HG03159 (cell line): ENCODE results near the gene LEAP2.

Experiments
- ATAC-seq: cut with Tn5 transposase; IDR thresholded peaks from one replicate; pipeline ENCODE4 v1.9.1; 2021; ENCODE audit warnings: mild to moderate bottlenecking, moderate library complexity; ENCODE audit not compliant: unreplicated experiment

LEAP2 gene, protein sequence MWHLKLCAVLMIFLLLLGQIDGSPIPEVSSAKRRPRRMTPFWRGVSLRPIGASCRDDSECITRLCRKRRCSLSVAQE

DNA sequence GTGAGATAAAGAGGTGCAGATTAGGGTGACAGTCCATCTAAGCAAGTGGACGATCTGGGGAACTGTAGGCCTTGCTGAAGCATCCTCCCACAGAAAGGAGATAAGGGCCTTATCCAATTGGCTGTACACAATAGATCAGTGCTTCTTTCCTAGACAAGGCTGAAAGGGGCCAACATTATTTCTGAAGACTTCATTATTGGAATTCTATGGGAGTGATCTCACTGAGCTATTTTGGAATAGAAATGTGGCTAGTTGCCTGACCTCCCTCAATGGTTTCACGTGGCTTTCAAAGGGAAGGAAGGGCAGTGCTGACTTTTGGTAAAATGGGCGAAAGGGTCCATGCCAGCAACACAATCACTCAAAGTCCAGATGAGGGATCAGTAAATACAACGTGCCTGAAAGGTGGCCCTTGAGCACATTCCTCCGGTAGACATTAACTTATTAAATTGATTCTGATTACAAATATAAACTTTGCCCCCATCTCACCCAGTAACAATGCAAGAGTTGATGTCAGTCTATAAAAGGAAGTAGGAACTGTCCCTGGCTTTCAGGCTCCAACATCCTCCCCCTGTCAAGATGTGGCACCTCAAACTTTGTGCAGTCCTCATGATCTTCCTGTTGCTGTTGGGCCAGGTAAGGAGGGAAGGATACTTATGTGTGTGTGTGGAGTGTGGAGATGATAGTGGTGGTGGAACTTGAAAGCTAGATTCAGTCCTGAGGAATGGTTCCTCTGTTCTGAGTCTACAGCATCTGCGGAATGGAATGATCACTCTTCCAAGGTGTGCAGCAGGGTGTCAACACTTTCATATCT lies at the start of gene LEAP2:
TSS of gene LEAP2 (plus strand) at position 550 of the 811 bp plus-strand sequence. CDS start at position 577, 27 bp downstream.
- no peak for ATAC-seq

DNA sequence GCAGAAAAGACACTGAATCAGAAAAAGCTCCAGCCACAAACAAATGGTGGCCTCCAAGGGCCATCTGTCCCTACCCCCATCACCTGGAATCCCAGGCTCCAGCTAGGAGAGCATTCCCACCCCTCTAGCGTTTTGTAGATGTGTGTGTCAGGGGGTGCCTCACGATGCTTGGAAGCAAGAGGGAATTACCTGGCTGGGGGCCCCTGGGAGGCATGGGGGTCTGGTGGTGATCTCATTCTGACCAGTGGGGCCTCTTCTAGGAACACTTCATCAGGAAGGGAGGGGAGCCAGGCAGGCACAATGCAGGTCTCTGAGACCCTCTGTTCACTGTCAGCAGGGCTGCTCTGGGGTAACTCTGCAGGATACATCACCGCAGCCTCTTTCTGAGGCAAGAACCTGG lies 49.0 kb upstream of the LEAP2 start:
- ATAC-seq, result no peak

DNA sequence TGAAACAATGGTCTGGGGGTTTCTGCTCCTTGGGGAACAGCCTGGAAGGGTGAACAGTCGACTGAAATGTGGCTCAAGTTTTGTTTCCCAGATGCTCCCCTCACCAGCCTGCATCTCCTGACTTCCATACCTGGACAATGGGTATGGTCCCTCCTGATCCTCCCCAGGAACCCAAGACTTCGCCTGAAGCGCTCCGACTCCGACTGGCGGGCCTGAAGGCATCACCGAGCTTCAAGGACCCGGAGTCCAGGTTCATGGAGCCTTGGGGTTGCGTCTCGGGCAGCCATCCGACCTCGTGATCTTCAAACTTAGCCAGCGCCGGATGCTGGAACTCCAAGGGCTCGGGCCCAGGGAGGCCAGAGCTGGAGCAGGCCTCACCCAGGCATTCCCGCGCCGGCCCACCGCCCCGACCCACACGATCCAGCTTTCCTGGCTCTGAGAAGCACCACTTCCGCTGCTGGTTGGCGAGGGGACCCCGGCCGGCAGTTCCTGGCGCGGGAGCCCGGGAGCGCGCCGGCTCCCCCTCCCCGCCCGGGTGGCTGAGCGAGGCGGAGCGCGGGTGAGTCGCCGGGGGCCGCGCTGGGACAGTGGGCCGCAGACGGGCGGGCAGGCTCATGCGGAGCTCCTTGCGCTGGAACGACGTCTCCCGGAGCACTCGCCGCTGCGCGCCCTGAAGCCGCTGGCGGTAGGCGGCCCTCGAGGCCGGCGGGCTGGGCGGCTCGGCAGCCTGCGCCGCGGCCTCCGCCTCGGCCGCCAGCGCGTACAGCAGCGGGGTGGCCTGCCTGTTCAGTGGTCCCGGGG lies 48.2 kb upstream of the LEAP2 start:
- ATAC-seq, result no peak

DNA sequence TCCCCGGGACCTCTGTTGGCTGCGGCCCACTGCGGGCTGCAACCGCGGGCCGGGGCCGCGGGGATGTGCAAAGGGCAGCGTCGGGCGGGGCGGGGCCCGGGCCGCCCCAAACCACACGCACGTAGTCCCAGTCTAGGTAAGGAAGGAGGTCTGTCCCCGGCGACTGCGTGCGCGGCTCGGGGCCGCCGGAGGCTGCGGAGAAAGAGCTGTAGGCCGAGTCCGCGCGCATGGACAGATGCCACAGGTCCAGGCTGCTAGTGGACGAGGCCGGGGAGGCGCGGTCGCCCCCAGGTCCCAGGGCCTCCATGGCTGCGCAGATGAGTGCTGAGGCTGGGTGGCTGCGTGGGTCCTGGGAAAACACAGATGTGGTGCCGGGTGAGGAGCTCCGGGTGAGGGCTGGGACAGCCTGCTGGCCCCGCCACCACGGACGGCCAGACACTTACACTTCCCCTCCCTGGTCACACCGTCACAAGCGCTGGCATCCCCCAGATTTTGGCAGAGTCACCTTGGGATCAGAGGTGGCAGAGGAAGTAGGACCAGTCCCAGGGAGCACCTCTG lies 47.6 kb upstream of the LEAP2 start:
- no peak for ATAC-seq

DNA sequence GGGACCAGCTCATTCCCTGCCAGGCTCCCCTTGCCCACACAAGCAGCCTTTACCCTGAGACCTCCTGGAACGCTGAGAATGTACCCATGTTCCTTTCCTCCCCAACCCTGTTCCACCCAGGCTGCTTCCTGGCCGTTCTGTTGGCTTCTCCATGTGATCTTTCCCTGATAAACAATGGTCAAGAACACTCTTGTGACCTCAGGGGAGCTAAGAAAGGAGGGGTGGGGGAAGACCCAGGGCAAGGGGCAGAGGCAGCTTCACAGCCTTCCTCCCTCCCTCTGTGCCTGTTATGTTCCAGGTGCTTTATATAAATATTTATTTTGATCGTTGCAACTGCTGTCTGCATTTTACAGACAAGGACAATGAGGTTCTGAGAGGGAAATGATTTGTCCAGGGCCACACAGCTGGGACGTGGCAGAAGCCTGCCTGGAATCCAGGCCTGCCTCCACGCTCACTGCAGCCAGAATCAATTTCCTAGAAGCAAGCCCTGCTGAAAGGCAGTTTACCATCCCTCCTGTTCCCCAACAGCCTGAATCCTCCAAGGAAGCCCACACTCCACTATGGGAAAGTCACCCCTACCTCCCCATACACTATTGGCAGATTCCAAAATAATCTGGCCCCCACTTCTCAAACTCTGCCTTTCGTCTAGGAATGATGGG lies 46.9 kb upstream of the LEAP2 start:
- no peak for ATAC-seq

DNA sequence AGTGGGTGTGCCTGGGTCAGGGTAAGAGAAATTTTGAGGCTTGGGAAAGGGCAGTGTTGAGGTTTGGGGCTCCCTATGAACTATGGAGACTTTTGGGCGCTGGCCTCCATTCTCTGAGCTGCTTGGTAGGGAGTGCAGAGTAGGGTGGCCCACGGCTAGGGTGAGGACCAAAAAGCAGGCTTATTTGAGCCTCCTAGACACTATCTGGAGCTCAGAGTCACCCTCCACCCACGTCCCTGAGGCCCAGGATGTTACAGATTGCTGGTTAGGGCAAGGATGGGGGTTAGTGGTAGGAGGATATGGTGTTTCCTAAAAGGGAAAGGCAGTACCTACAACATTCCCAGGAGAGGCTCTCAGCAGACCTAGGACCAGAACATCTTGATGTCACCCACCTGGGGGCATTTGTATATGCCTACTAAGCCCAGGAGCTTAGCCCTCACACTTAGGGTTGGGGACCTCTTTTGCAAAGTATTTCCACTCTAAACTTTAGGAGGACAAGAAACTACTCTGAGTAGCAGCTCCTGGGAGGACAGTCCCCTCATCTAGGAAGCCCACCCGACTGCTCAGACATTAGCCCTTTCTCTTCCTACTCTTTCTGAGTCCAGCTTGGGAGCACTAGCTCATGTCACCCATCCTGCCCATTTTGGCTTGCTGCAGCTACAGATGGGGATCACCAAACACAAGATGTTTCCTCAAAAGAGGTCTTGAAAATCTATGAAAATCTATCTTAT lies 45.4 kb upstream of the LEAP2 start:
- ATAC-seq, result no peak

DNA sequence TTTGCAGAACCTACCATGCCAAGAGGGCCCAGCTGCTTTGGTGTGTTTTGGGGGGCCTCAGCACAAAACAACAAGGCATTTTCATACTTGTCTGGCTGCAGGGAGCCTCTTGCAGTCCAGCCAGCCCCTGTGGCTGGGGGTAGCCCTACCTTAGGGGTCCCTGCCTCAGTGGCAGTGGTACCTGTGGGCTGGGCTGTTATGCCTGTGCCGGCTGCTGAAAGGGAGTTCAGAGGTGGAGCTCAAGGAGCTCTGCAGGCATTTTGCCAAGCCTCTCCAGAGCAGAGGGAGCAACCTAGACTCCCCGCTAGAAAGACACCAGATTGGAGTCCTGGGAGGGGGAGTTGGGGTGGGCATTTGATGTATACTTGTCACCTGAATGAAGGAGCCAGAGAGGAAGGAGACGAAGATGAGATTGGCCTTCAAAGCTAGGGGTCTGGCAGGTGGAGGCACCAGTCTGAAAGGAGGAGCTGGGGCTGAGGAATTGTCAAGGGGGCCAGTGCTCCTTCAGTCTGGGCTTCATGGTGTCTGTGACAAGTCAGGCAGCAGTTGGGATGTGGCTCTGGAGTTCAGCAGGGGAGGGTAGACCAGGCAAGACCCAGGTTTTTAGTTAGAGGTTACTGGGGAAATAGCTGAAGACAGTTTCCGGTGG lies 44.5 kb upstream of the LEAP2 start:
- no peak for ATAC-seq

DNA sequence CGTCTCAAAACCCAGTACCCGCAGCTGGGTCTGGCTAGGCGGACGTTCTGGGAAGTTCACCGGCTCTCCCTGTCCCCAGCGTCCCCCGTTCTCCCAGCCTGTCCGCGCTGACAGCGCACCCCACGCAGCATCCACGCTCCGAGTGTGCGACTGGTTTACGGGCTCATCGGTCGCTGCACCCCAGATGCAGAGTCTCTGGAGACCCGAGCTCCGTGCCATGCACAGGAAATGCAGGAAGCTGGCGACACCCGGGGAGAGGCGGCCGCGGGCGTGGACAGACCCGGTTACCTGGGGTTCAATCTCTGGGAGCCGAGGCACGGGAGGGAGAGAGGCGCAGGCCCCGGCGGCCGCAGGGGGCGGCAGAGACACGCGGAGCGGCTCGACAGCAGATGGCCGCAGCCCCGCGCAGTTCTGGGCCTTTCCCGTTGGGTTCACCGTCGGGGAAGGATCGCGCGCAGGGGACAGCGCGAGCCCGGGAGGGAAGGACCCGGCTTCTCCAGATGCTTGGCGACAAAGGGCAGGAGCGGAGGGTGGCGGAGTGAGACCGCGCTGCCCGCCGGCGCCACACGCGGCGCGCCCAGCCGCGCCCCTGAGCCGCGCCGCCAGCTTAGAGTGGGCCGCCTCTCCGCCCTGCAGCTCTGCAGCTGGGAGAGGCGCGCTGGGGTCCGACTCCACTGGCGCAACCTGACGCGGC lies 43.6 kb upstream of the LEAP2 start:
- ATAC-seq, result peak; percentile 79

DNA sequence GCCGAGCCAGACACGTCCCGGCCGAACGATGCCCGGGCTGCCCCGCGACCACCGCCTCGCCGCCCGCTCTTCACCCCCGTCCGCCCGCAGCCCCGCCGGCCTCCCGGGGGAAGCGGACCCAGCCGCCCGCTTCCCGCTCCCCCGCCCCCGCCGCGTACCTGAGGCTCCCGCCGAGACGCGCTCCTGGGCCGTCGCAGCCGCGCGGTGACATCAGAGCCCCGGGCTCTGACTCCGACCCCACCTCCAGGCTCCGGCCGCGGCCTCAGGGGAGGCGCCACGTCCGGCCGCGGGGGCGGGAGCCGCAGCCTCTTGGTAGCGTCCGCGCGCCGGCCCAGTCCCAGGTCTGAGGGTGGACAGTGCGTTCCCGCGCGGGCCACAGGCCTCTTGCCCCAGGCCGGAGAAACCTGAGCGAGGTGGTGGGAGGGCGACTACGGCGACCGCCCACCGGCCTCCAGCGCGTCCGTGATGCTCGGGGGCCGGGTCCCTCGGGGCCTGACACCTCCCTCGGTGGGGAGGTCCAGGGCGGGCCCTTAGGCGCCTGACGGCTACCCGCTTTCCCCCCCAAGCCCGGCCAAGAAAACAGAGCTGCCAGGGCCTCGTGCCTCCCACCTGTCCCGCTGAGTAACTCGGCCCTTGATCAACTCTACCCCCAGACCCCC lies 42.9 kb upstream of the LEAP2 start, which contains the start of gene SHROOM1:
TSS of gene SHROOM1 (minus strand) at position 212 of the 659 bp plus-strand sequence. CDS start 4,507 bp downstream, outside the sequence.
- peak; percentile 55 for ATAC-seq

DNA sequence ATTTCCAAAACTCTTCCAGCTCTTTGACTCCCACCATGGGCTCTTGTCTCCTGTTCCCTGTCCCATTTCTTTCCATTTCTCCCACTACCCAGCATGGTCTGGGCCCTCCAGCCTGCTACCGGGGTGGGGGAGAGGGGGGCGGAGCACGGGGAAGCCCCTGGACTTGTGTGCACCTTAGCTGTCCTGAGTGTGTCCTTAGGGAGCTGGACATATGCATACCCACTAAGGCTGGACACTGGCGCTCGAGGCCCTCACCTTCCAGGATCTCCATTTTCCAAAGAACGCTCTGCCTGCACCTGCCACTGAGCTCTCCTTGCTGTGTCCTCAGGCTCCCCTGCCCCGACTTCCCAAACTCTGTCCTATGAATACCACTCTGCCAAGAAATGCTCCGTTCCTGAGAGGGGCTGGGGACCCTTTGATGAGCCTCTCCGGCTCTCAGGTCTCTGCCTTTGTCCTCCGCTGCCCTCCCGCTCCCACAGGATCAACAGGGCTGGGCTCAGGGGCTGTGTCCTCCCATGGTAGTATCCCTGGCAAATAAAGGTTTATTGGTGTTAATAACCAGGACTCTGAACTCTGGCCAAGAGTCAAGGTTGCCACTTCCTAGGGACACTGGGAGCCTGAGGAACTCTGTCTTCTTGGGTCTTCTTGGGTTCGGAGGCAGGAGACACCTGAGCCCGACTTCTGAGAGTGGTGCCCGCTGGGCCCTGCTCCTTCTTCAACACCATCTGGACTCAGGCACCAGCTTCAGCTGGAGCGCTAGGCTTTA lies 42.2 kb upstream of the LEAP2 start:
- ATAC-seq, result no peak

DNA sequence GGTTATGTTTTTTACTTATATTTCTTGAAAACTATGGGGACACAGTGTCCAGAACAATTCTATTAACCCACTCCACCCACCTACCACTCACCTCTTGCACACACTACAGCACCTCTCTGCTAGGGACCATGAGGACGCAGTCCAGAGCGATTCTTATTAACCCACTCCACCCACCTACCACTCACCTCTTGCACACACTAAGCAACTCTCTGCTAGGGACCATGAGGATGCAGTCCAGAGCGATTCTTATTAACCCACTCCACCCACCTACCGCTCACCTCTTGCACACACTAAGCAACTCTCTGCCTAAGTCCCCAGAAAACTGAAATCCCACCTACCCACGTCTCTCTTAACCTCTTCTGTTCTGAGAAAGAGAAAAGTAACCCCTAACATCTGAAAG lies 40.9 kb upstream of the LEAP2 start:
- no peak for ATAC-seq

DNA sequence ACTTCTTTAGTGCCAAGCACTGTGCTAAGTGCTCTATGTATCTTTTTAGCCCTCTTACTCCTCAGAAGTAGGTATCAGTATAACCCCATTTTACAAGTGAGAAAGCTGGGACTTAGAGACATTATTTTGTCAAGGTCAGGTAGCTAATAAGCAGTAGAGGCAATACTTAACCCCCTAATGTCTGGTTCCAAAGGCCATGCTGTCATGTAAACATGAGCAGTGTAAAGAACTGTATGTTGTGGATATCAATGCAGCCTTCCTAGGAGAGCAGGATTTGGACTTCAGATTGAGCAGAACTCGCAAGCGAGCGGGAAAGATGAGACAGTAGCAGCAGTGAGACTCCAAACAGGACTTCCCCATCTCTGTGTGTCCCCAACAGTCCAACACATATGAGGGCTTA lies 39.4 kb upstream of the LEAP2 start:
- ATAC-seq, result no peak

DNA sequence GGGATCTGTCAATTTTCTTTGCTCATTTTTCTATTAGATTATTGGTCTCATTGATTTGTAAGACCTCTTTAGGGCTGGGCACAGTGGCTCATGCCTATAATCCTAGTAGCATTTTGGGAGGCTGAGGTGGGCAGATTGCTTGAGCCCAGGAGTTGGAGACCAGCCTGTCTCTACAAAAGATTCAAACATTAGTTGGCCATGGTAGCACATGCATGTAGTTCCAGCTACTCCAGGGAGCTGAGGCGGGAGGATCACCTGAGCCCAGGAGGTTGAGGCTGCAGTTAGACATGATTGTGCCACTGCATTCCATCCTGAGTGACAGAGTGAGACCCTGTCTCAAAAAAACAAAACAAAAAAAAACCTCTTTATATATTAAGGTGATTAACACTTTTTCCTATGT lies 36.6 kb upstream of the LEAP2 start:
- ATAC-seq, result no peak

DNA sequence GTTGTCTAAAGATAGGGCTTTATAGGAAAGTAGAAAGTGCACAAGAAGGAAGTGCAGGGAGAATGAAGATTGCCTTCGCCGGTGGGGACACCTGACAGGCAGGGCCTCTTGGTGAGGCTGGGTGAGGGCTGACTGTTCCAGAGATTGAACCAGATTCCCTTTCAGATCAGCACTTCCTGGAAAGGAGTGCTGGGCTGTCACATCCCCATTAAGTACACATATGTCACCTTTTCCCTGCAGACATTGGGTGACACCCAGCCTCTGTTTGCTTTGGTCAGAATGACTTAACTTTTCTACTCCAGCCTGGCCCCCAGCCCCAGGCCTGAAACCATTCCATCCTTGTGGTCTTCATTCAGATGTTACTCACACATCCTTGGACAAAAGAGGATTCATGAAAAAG lies 35.6 kb upstream of the LEAP2 start:
- ATAC-seq, result no peak

DNA sequence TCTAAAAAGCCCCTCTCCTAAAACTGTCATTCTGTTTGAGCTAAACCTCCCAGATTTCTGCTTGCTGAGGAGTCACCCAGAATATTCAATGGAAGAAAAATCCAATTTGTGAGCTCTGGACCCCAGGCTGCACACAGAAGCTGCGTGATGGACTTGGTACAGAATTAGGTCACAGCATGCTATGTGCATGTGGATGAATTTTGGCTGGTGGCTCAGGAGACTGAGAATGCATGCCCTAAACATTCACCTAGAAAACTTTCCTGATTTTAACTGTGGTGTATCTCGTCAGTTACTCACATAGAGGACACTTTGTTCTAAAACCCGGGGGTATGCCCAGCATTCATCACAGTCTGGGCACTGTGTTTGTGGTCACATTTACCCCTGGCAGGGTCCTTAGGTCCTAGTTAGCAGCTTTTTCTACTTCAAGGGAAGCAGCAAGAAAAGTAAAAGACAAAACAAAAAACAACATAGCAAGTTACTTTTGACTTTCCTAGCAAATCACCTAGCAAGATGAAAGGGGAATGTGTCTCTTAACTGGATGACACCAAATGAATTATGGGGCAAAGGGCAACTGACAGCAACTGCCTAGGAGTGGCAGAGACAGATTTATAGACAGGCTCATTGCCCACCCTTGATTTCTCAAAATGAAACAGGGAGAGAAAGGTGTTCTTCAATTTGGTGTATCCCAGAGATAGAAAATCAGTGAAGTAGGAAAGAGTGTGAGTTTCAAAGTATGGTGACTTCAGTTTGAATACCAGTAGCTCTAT lies 34.8 kb upstream of the LEAP2 start:
- ATAC-seq, result no peak

DNA sequence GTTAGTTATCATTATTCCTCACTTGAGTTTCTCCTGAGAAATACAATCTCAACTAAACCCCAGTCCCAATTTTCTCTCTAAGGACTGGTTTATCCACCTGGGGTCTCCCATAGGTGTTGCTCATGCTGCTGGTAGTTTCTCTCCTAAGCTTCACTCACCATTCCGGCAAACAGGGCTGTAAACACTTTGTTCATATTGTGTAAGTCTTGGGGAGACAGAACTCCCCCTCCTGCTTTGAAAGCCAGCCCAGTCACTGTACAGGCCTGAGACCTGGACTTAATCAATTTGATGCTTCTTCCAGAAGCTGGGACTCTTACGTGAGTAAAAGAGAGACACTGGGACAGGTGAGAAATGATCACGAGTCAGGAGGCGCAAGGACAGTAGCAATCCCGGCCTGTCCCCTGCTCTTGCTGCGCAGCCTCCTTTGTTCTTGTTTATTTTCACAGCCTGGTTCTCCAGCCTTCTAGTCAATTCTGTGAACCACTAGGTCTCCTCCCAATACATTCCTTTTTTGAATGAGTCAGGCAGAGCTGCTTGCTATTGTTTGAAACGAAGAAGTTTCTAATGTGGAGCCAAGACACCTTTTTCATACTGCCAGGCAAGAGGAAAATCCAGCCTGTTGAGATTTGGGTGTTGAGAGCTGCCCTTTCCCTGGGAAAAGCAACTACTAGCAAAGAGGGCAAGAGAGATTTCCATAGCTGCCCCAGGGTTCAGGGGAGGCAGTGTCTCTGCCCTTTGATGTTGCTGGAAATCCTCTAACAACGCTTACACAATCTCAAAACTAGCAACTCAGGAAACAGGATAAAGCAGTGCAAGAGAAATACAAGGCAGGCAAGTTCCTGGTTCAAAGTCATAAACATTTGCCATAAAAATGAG lies 33.8 kb upstream of the LEAP2 start:
- no peak for ATAC-seq
